GM23338 (cell line): ENCODE data around the gene NFIC. TPM values are rescaled to one million over a fixed set of nuclear protein-coding genes. Genes with fewer than 3 reads are reported as not detected.

ENCODE experiments used
- ATAC-seq: fragments of 200-7000 bp; cut with Tn5 transposase; 3 replicates; pipeline ENCODE4 v1.9.1; 2020
- DNase-seq: peaks from one replicate; pipeline ENCODE4 v3.0.0-alpha.2; 2015; ENCODE audit warnings: low spot score
- H2AFZ ChIP-seq: fragments of 200-600 bp; sonication (generic); 2 replicates; pipeline ENCODE4 v1.8.0; 2016; ENCODE audit warnings: antibody characterized with exemption, mild to moderate bottlenecking, moderate library complexity
- H3F3A ChIP-seq: fragments of 200-600 bp; sonication (generic); replicated peaks from 2 replicates; pipeline ENCODE4 v1.8.0; 2017; ENCODE audit warnings: antibody characterized with exemption, mixed run types, low read depth
- H3K27ac ChIP-seq: fragments of 200-600 bp; sonication (generic); 2 replicates; pipeline ENCODE4 v1.6.1; 2016; ENCODE audit warnings: low read depth
- H3K27me3 ChIP-seq: fragments of 200-600 bp; sonication (generic); 2 replicates; pipeline ENCODE4 v1.8.0; 2016; ENCODE audit warnings: mild to moderate bottlenecking, mixed run types, moderate library complexity; ENCODE audit not compliant: insufficient read depth
- H3K36me3 ChIP-seq: fragments of 200-600 bp; sonication (generic); 2 replicates; pipeline ENCODE4 v1.8.0; 2016; ENCODE audit warnings: mild to moderate bottlenecking; ENCODE audit not compliant: insufficient read depth
- H3K4me1 ChIP-seq: fragments of 200-600 bp; sonication (generic); 2 replicates; pipeline ENCODE4 v1.8.0; 2016; ENCODE audit warnings: mild to moderate bottlenecking, moderate library complexity; ENCODE audit not compliant: insufficient read depth
- H3K4me2 ChIP-seq: fragments of 200-600 bp; sonication (generic); 2 replicates; pipeline ENCODE4 v1.7.1; 2017; ENCODE audit warnings: mixed run types
- H3K4me3 ChIP-seq: fragments of 200-600 bp; sonication (generic); 2 replicates; pipeline ENCODE4 v1.6.1; 2016; ENCODE audit warnings: mixed run types
- H3K79me2 ChIP-seq: fragments of 200-600 bp; sonication (generic); replicated peaks from 2 replicates; pipeline ENCODE4 v1.8.0; 2017; ENCODE audit warnings: mild to moderate bottlenecking; ENCODE audit not compliant: insufficient read depth
- H3K9me2 ChIP-seq: fragments of 200-600 bp; sonication (generic); 2 replicates; pipeline ENCODE4 v1.8.0; 2017; ENCODE audit not compliant: insufficient read depth
- H4K20me1 ChIP-seq: fragments of 200-600 bp; sonication (generic); replicated peaks from 2 replicates; pipeline ENCODE4 v1.8.0; 2017; ENCODE audit warnings: mild to moderate bottlenecking; ENCODE audit not compliant: insufficient read depth
- H3K27ac Mint-ChIP-seq: 2 replicates; pipeline ENCODE4 v1.8.0; 2020; ENCODE audit warnings: inconsistent platforms, mild to moderate bottlenecking, moderate library complexity, mixed read lengths
- H3K27me3 Mint-ChIP-seq: 3 replicates; pipeline ENCODE4 v1.8.0; 2022; ENCODE audit warnings: low read depth, mild to moderate bottlenecking, moderate library complexity, mixed read lengths, inconsistent platforms; ENCODE audit not compliant: insufficient read depth, poor library complexity
- H3K36me3 Mint-ChIP-seq: 3 replicates; pipeline ENCODE4 v1.8.0; 2021; ENCODE audit warnings: low read depth, mild to moderate bottlenecking, inconsistent platforms, moderate library complexity, mixed read lengths
- H3K4me1 Mint-ChIP-seq: 3 replicates; pipeline ENCODE4 v1.8.0; 2020; ENCODE audit warnings: mild to moderate bottlenecking, inconsistent platforms, mixed read lengths
- H3K4me3 Mint-ChIP-seq: 3 replicates; pipeline ENCODE4 v1.8.0; 2021; ENCODE audit warnings: moderate library complexity, mild to moderate bottlenecking, inconsistent platforms, mixed read lengths
- H3K9me3 Mint-ChIP-seq: 3 replicates; pipeline ENCODE4 v1.8.0; 2020; ENCODE audit warnings: moderate library complexity, mild to moderate bottlenecking, inconsistent platforms, mixed read lengths
- CREB1 ChIP-seq: fragments of 250-450 bp; sonication (Bioruptor Pico); IDR thresholded peaks from 2 replicates; pipeline ENCODE4 v1.5.0; 2020; ENCODE audit warnings: low read depth, mild to moderate bottlenecking, moderate library complexity
- ETS1 ChIP-seq: IDR thresholded peaks from 2 replicates; pipeline ENCODE4 v1.6.1; 2016; ENCODE audit warnings: antibody characterized with exemption
- EZH2 ChIP-seq: fragments of 200-600 bp; sonication (generic); IDR thresholded peaks from one replicate; pipeline ENCODE4 v1.8.0; 2017; ENCODE audit warnings: antibody characterized with exemption, mild to moderate bottlenecking, low read depth; ENCODE audit not compliant: unreplicated experiment
- EZH2phosphoT487 ChIP-seq: fragments of 200-600 bp; sonication (generic); IDR thresholded peaks from one replicate; pipeline ENCODE4 v1.8.1; 2018; ENCODE audit warnings: antibody characterized with exemption; ENCODE audit not compliant: unreplicated experiment
- JUNB ChIP-seq: IDR thresholded peaks from one replicate; pipeline ENCODE4 v1.6.1; 2016; ENCODE audit warnings: antibody characterized with exemption; ENCODE audit not compliant: unreplicated experiment
- NANOG ChIP-seq: IDR thresholded peaks from 2 replicates; pipeline ENCODE4 v1.6.1; 2016; ENCODE audit warnings: antibody characterized with exemption, borderline replicate concordance
- POLR2AphosphoS5 ChIP-seq: IDR thresholded peaks from 2 replicates; pipeline ENCODE4 v1.6.1; 2016; ENCODE audit warnings: antibody characterized with exemption, low read depth
- STAT1 ChIP-seq: IDR thresholded peaks from one replicate; pipeline ENCODE4 v1.6.1; 2016; ENCODE audit warnings: antibody characterized with exemption; ENCODE audit not compliant: unreplicated experiment
- ZNF114 ChIP-seq: fragments of 250-450 bp; sonication (Bioruptor Pico); IDR thresholded peaks from 2 replicates; pipeline ENCODE4 v1.5.0; 2020; ENCODE audit warnings: mild to moderate bottlenecking, moderate library complexity
- ZNF331 ChIP-seq: fragments of 250-450 bp; sonication (Bioruptor Pico); IDR thresholded peaks from 2 replicates; pipeline ENCODE4 v1.5.0; 2020; ENCODE audit warnings: low read depth, mild to moderate bottlenecking, moderate library complexity
- polyA plus RNA-seq: library from polyadenylated mRNA; unstranded; fragments of >200 nt; fragmentation: Nextera tagmentation; extraction: Ambion mirVana; gene quantifications from 2 replicates; pipeline ENCODE4 v1.2.1, GENCODE V29; 2016
- total RNA-seq: library from RNA; depleted of rRNA; stranded (reverse); fragments of >200 nt; shearing (Covaris generic); gene quantifications from 2 replicates; pipeline ENCODE4 v1.2.3, GENCODE V29; 2014
- TF ChIP-seq, protein P1 (sequence below), 2 experiments: fragments of 200-600 bp in 1 of 2; sonication (generic) in 1 of 2; conservative IDR thresholded peaks; 2 replicates each; pipeline versions ENCODE4 v1.5.1 to v1.6.1; 2016 to 2017; ENCODE audit warnings: antibody characterized with exemption in 2 of 2, low read depth in 2 of 2, mild to moderate bottlenecking in 2 of 2, moderate library complexity in 1 of 2
- TF ChIP-seq, protein P2 (sequence below): fragments of 250-450 bp; sonication (Bioruptor Pico); IDR thresholded peaks from 2 replicates; pipeline ENCODE4 v1.5.0; 2020; ENCODE audit warnings: mild to moderate bottlenecking, moderate library complexity
- TF ChIP-seq, protein P3 (sequence below): IDR thresholded peaks from one replicate; pipeline ENCODE4 v1.6.1; 2018; ENCODE audit warnings: antibody characterized with exemption; ENCODE audit not compliant: unreplicated experiment

Gene NFIC
- total and polyA plus RNA-seq, 2 experiments from 2014 or later: 1.3 to 5.3 TPM

- Histone ChIP-seq H3F3A (no peaks in the 10 kb centered on the region), H3K27me3 (no peaks in the 10 kb centered on the region), H3K79me2 (no peaks in the 10 kb centered on the region), H3K4me2 (no peak overlapping the region), H3K4me1 (no peaks in the 10 kb centered on the region), H3K9me2 (no peaks in the 10 kb centered on the region), H4K20me1 (no peaks in the 10 kb centered on the region), H2AFZ (no peak overlapping the region), H3K36me3 (no peaks in the 10 kb centered on the region), H3K27ac (no peak overlapping the region), H3K4me3 (no peak overlapping the region)
- Mint-ChIP-seq H3K4me1 (peaks cover 3% of the 10 kb centered on the region; the same call in 2 of the 3 replicates), H3K36me3 (no peaks in the 10 kb centered on the region), H3K27me3 (peaks cover 16% of the 10 kb centered on the region), H3K9me3 (no peaks in the 10 kb centered on the region), H3K4me3 (no peak overlapping the region), H3K27ac (no peak overlapping the region)
- no peak for DNase-seq
- TF ChIP-seq CREB1 (CRISPR knock-in tag) (no peak), ZNF331 (CRISPR knock-in tag) (no peak), POLR2AphosphoS5 (no peak), EZH2phosphoT487 (no peak), STAT1 (no peak), JUNB (no peak), ZNF114 (no peak), EZH2 (no peak), NANOG (no peak), ETS1 (no peak)
- TF ChIP-seq, protein P1, sequence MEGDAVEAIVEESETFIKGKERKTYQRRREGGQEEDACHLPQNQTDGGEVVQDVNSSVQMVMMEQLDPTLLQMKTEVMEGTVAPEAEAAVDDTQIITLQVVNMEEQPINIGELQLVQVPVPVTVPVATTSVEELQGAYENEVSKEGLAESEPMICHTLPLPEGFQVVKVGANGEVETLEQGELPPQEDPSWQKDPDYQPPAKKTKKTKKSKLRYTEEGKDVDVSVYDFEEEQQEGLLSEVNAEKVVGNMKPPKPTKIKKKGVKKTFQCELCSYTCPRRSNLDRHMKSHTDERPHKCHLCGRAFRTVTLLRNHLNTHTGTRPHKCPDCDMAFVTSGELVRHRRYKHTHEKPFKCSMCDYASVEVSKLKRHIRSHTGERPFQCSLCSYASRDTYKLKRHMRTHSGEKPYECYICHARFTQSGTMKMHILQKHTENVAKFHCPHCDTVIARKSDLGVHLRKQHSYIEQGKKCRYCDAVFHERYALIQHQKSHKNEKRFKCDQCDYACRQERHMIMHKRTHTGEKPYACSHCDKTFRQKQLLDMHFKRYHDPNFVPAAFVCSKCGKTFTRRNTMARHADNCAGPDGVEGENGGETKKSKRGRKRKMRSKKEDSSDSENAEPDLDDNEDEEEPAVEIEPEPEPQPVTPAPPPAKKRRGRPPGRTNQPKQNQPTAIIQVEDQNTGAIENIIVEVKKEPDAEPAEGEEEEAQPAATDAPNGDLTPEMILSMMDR (conservative IDR thresholded peaks at IDR 0.05; ENCODE audit: low read depth in 2 of 2): no peak
- TF ChIP-seq, protein P2, sequence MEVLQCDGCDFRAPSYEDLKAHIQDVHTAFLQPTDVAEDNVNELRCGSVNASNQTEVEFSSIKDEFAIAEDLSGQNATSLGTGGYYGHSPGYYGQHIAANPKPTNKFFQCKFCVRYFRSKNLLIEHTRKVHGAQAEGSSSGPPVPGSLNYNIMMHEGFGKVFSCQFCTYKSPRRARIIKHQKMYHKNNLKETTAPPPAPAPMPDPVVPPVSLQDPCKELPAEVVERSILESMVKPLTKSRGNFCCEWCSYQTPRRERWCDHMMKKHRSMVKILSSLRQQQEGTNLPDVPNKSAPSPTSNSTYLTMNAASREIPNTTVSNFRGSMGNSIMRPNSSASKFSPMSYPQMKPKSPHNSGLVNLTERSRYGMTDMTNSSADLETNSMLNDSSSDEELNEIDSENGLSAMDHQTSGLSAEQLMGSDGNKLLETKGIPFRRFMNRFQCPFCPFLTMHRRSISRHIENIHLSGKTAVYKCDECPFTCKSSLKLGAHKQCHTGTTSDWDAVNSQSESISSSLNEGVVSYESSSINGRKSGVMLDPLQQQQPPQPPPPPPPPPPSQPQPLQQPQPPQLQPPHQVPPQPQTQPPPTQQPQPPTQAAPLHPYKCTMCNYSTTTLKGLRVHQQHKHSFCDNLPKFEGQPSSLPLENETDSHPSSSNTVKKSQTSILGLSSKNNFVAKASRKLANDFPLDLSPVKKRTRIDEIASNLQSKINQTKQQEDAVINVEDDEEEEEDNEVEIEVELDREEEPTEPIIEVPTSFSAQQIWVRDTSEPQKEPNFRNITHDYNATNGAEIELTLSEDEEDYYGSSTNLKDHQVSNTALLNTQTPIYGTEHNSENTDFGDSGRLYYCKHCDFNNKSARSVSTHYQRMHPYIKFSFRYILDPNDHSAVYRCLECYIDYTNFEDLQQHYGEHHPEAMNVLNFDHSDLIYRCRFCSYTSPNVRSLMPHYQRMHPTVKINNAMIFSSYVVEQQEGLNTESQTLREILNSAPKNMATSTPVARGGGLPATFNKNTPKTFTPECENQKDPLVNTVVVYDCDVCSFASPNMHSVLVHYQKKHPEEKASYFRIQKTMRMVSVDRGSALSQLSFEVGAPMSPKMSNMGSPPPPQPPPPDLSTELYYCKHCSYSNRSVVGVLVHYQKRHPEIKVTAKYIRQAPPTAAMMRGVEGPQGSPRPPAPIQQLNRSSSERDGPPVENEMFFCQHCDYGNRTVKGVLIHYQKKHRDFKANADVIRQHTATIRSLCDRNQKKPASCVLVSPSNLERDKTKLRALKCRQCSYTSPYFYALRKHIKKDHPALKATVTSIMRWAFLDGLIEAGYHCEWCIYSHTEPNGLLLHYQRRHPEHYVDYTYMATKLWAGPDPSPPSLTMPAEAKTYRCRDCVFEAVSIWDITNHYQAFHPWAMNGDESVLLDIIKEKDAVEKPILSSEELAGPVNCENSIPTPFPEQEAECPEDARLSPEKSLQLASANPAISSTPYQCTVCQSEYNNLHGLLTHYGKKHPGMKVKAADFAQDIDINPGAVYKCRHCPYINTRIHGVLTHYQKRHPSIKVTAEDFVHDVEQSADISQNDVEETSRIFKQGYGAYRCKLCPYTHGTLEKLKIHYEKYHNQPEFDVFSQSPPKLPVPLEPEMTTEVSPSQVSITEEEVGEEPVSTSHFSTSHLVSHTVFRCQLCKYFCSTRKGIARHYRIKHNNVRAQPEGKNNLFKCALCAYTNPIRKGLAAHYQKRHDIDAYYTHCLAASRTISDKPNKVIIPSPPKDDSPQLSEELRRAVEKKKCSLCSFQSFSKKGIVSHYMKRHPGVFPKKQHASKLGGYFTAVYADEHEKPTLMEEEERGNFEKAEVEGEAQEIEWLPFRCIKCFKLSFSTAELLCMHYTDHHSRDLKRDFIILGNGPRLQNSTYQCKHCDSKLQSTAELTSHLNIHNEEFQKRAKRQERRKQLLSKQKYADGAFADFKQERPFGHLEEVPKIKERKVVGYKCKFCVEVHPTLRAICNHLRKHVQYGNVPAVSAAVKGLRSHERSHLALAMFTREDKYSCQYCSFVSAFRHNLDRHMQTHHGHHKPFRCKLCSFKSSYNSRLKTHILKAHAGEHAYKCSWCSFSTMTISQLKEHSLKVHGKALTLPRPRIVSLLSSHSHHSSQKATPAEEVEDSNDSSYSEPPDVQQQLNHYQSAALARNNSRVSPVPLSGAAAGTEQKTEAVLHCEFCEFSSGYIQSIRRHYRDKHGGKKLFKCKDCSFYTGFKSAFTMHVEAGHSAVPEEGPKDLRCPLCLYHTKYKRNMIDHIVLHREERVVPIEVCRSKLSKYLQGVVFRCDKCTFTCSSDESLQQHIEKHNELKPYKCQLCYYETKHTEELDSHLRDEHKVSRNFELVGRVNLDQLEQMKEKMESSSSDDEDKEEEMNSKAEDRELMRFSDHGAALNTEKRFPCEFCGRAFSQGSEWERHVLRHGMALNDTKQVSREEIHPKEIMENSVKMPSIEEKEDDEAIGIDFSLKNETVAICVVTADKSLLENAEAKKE: no peak
- TF ChIP-seq, protein P3, sequence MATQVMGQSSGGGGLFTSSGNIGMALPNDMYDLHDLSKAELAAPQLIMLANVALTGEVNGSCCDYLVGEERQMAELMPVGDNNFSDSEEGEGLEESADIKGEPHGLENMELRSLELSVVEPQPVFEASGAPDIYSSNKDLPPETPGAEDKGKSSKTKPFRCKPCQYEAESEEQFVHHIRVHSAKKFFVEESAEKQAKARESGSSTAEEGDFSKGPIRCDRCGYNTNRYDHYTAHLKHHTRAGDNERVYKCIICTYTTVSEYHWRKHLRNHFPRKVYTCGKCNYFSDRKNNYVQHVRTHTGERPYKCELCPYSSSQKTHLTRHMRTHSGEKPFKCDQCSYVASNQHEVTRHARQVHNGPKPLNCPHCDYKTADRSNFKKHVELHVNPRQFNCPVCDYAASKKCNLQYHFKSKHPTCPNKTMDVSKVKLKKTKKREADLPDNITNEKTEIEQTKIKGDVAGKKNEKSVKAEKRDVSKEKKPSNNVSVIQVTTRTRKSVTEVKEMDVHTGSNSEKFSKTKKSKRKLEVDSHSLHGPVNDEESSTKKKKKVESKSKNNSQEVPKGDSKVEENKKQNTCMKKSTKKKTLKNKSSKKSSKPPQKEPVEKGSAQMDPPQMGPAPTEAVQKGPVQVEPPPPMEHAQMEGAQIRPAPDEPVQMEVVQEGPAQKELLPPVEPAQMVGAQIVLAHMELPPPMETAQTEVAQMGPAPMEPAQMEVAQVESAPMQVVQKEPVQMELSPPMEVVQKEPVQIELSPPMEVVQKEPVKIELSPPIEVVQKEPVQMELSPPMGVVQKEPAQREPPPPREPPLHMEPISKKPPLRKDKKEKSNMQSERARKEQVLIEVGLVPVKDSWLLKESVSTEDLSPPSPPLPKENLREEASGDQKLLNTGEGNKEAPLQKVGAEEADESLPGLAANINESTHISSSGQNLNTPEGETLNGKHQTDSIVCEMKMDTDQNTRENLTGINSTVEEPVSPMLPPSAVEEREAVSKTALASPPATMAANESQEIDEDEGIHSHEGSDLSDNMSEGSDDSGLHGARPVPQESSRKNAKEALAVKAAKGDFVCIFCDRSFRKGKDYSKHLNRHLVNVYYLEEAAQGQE: no peak
- no peak for ATAC-seq
Observed at GRCh38 chr19:3411636-3412035, 45.3 kb downstream of the NFIC start.
